Stimulated activated CD4-positive, alpha-beta T cell treated with anti-CD3 and anti-CD28 coated beads, TNF-alpha, amount 100 ng/mL, for 48 hours (primary cell): ENCODE measurements around the gene ITPRID2.
A peak's percentile ranks its signal among the peaks of the same experiment; 100 is the strongest.
"Not testable (repeated sequence)": the region's sequence is repeated elsewhere in the genome, so short reads cannot be mapped to it uniquely, and the experiment has no call there.

Experiments used
- DNase-seq, 3 donors: peaks; one replicate each; pipeline ENCODE4 v3.0.0-alpha.2; 2020; ENCODE audit warnings: low read depth in 3 of 3

The ITPRID2 gene

GRCh38 chr2:181916726-181917718 is 25.5 kb downstream of the ITPRID2 start:
- DNase-seq = no peak

- no peak for DNase-seq
Measured at GRCh38 chr2:181918188-181918587, 26.7 kb downstream of the ITPRID2 start.

- DNase-seq = no peak
Measured at GRCh38 chr2:181923121-181923520, 31.6 kb downstream of the ITPRID2 start.

- no peak for DNase-seq
Measured at GRCh38 chr2:181924336-181924735, 32.8 kb downstream of the ITPRID2 start.

- no peak for DNase-seq
Measured at GRCh38 chr2:181934694-181935093, 43.2 kb downstream of the ITPRID2 start.

- DNase-seq = no peak
Measured at GRCh38 chr2:181937473-181937872, 45.9 kb downstream of the ITPRID2 start.

- no peak for DNase-seq
Measured at GRCh38 chr2:181943411-181944124, 52.0 kb downstream of the ITPRID2 start.

GRCh38 chr2:181944164-181944913 is 52.8 kb downstream of the ITPRID2 start:
- DNase-seq = no peak

GRCh38 chr2:181944914-181945291 is 53.4 kb downstream of the ITPRID2 start:
- DNase-seq = no peak

GRCh38 chr2:181946444-181947127 is 55.1 kb downstream of the ITPRID2 start:
- no peak for DNase-seq

GRCh38 chr2:181947273-181947672 is 55.7 kb downstream of the ITPRID2 start:
- no peak for DNase-seq

- DNase-seq = no peak
Measured at GRCh38 chr2:181948227-181948626, 56.7 kb downstream of the ITPRID2 start.

- DNase-seq = no peak
Measured at GRCh38 chr2:181949047-181949446, 57.5 kb downstream of the ITPRID2 start.

- no peak for DNase-seq
Measured at GRCh38 chr2:181952404-181953226, 61.1 kb downstream of the ITPRID2 start.

GRCh38 chr2:181953881-181954537 is 62.5 kb downstream of the ITPRID2 start:
- peak in 2 of 3 donors; percentile 28 to 45 for DNase-seq

GRCh38 chr2:181954538-181954883 is 63.0 kb downstream of the ITPRID2 start:
- no peak for DNase-seq

- DNase-seq = no peak
Measured at GRCh38 chr2:181955010-181955409, 63.5 kb downstream of the ITPRID2 start.

GRCh38 chr2:181955866-181956265 is 64.3 kb downstream of the ITPRID2 start:
- not testable (repeated sequence) for DNase-seq

GRCh38 chr2:181957668-181958067 is 66.1 kb downstream of the ITPRID2 start:
- DNase-seq = no peak

GRCh38 chr2:181958726-181959125 is 67.2 kb downstream of the ITPRID2 start:
- no peak for DNase-seq
